Endothelial cell of umbilical vein (primary cell): ENCODE data around the gene TTLL5. TPM values are rescaled to one million over a fixed set of nuclear protein-coding genes. Genes with fewer than 3 reads are reported as not detected.

ENCODE experiments used
- BruUV-seq: library from RNA; stranded (reverse); fragments of 400-500 nt; replicated peaks from 2 replicates; lab custom pipeline; 2021; lab: Mats Ljungman, UMichigan
- CTCF ChIA-PET: fragments of 300-600, 350-600 bp; sonication (Branson Sonifier 250); formaldehyde crosslinking; loops from one replicate; lab custom pipeline; 2021; ENCODE audit warnings: antibody characterized with exemption, inconsistent platforms; lab: Charles Lee
- POLR2A ChIA-PET: fragments of 300-600, 350-600 bp; sonication (Branson Sonifier 250); formaldehyde crosslinking; loops from one replicate; lab custom pipeline; 2021; ENCODE audit warnings: antibody characterized with exemption, inconsistent platforms; lab: Charles Lee
- DNase-seq: peaks from one replicate; pipeline ENCODE4 v3.0.0-alpha.2; 2011; ENCODE audit warnings: low read depth, low spot score
- FAIRE-seq: peaks from 2 replicates; lab custom pipeline; 2011; peaks lifted over from hg19 to GRCh38; lab: Jason Lieb, UNC
- H2AFZ ChIP-seq: 2 replicates; pipeline ENCODE4 v1.6.0; 2012; ENCODE audit warnings: low read depth, low read length, control low read depth, inconsistent platforms
- H3K27ac ChIP-seq: 2 replicates; pipeline ENCODE4 v1.5.1; 2011; ENCODE audit warnings: low read depth, mild to moderate bottlenecking, control low read depth, low read length, moderate library complexity; ENCODE audit not compliant: insufficient read depth
- H3K27me3 ChIP-seq, 2 experiments: 2 replicates each; pipeline versions ENCODE4 v1.6.0 to v1.6.1; 2011; ENCODE audit warnings: low read length in 2 of 2, mixed read lengths in 1 of 2; ENCODE audit not compliant: control insufficient read depth in 2 of 2, insufficient read depth in 2 of 2
- H3K36me3 ChIP-seq, 2 experiments: 2 replicates in 1 of 2; 3 replicates in 1 of 2; pipeline ENCODE4 v1.5.1; 2011; ENCODE audit warnings: low read length in 2 of 2, mild to moderate bottlenecking in 1 of 2, moderate library complexity in 1 of 2; ENCODE audit not compliant: control insufficient read depth in 2 of 2, insufficient read depth in 2 of 2; ENCODE audit errors: extremely low read depth in 1 of 2
- H3K4me1 ChIP-seq: 3 replicates; pipeline ENCODE4 v1.5.1; 2011; ENCODE audit warnings: mild to moderate bottlenecking, low read length; ENCODE audit not compliant: control insufficient read depth, insufficient read depth; ENCODE audit errors: extremely low read depth
- H3K4me2 ChIP-seq: 2 replicates; pipeline ENCODE4 v1.6.1; 2011; ENCODE audit warnings: low read length, control low read depth, mixed read lengths; ENCODE audit not compliant: insufficient read depth
- H3K4me3 ChIP-seq, 3 experiments: fragments of 200-600 bp in 1 of 3; sonication (generic), shearing (Covaris generic) in 1 of 3; replicated peaks in 1 of 3; 2 replicates each; pipeline ENCODE4 v1.5.1; 2011 to 2016; ENCODE audit warnings: control low read depth in 3 of 3, low read length in 3 of 3, mild to moderate bottlenecking in 2 of 3, inconsistent platforms in 1 of 3, low read depth in 1 of 3, moderate library complexity in 1 of 3; ENCODE audit not compliant: insufficient read depth in 1 of 3
- H3K79me2 ChIP-seq: 2 replicates; pipeline ENCODE4 v1.6.0; 2012; ENCODE audit warnings: low read length, inconsistent platforms; ENCODE audit not compliant: control insufficient read depth, insufficient read depth
- H3K9ac ChIP-seq: replicated peaks from 2 replicates; pipeline ENCODE3; 2011; ENCODE audit warnings: low read length, control low read depth; ENCODE audit not compliant: insufficient read depth; ENCODE audit errors: extremely low read depth
- H3K9me1 ChIP-seq: replicated peaks from 3 replicates; pipeline ENCODE4 v1.6.0; 2011; ENCODE audit warnings: mild to moderate bottlenecking, low read length; ENCODE audit not compliant: control insufficient read depth, insufficient read depth; ENCODE audit errors: extremely low read depth
- H3K9me3 ChIP-seq: replicated peaks from 2 replicates; pipeline ENCODE4 v1.5.1; 2012; ENCODE audit warnings: low read length, inconsistent platforms; ENCODE audit not compliant: control insufficient read depth, insufficient read depth
- H4K20me1 ChIP-seq: replicated peaks from 2 replicates; pipeline ENCODE3; 2011; ENCODE audit warnings: mild to moderate bottlenecking, low read length; ENCODE audit not compliant: control insufficient read depth, insufficient read depth; ENCODE audit errors: extremely low read depth
- CTCF ChIP-seq, 2 donors: IDR thresholded peaks; 1 replicate in 1 of 2; 2 replicates in 1 of 2; pipeline ENCODE4 v1.5.1; 2011; ENCODE audit warnings: low read length in 2 of 2, mild to moderate bottlenecking in 2 of 2, moderate library complexity in 2 of 2, control low read depth in 1 of 2, inconsistent platforms in 1 of 2, low read depth in 1 of 2; ENCODE audit not compliant: insufficient read depth in 1 of 2; ENCODE audit errors: extremely low read depth in 1 of 2
- EZH2 ChIP-seq: IDR thresholded peaks from 2 replicates; pipeline ENCODE4 v1.6.1; 2012; ENCODE audit warnings: borderline replicate concordance, low read depth, mild to moderate bottlenecking, moderate library complexity, low read length, inconsistent platforms; ENCODE audit not compliant: severe bottlenecking
- FOS ChIP-seq: IDR thresholded peaks from 2 replicates; pipeline ENCODE4 v1.6.1; 2011; ENCODE audit warnings: mild to moderate bottlenecking, low read length, moderate library complexity, borderline replicate concordance; ENCODE audit not compliant: insufficient read depth
- GATA2 ChIP-seq: IDR thresholded peaks from 2 replicates; pipeline ENCODE4 v1.7.0; 2011; ENCODE audit warnings: low read depth, mild to moderate bottlenecking, moderate library complexity, mixed read lengths, low read length; ENCODE audit not compliant: insufficient read length, insufficient read depth
- JUN ChIP-seq: IDR thresholded peaks from 2 replicates; pipeline ENCODE4 v1.6.1; 2011; ENCODE audit warnings: borderline replicate concordance, low read depth; ENCODE audit not compliant: insufficient read length, insufficient read depth
- MAX ChIP-seq: IDR thresholded peaks from 2 replicates; pipeline ENCODE4 v1.6.1; 2011; ENCODE audit not compliant: insufficient read depth, insufficient read length
- MYC ChIP-seq: IDR thresholded peaks from one replicate; pipeline ENCODE4 v1.6.1; 2011; ENCODE audit warnings: mild to moderate bottlenecking, low read depth, low read length
- POLR2A ChIP-seq: IDR thresholded peaks from 2 replicates; pipeline ENCODE4 v1.6.1; 2012; ENCODE audit warnings: low read depth, mild to moderate bottlenecking, control low read depth, low read length
- POLR2AphosphoS5 ChIP-seq: IDR thresholded peaks from 2 replicates; pipeline ENCODE4 v1.6.1; 2012; ENCODE audit warnings: low read depth, mild to moderate bottlenecking, control low read depth, low read length, moderate library complexity; ENCODE audit not compliant: insufficient read depth
- dilution Hi-C: fragments of 300-500 bp; cut with MboI; formaldehyde crosslinking; loops from one replicate; pipeline ENCODE4 v1.15.0; 2019; ENCODE audit warnings: low sequenced_read_pairs; ENCODE audit not compliant: extremely low pct_ligation_motif_present
- intact Hi-C: fragments of 100-400 bp; cut with micrococcal nuclease; formaldehyde crosslinking; loops from one replicate; pipeline ENCODE4 v1.10.0; 2022
- polyA plus RNA-seq, 4 experiments: library from polyadenylated mRNA; depleted of rRNA in 3 of 4; stranded (reverse) in 3 of 4; unstranded in 1 of 4; fragments of >200 nt; gene quantifications; 2 replicates each; pipeline versions ENCODE4 v1.2.1 to v1.2.3, GENCODE V29; 2011 to 2012; ENCODE audit warnings: missing spikeins in 1 of 4
- total RNA-seq: library from RNA; stranded (reverse); gene quantifications from 2 replicates; pipeline ENCODE4 v1.2.3, GENCODE V29; 2021

TTLL5 gene
- total and polyA plus RNA-seq, 2 donors (not counting 3 experiments of a cell fraction or from before 2014, with no cell fraction given), result 33.2 to 93.6 TPM

GRCh38 chr14:75859746-75860145 lies 198.7 kb downstream of the TTLL5 start:
- Histone ChIP-seq H3K27me3 (no peaks in the 10 kb centered on the region), H3K4me1 (peaks cover 6% of the 10 kb centered on the region), H3K9ac (no peak overlapping the region), H3K27ac (no peak overlapping the region), H3K9me1 (no peaks in the 10 kb centered on the region), H3K79me2 (no peaks in the 10 kb centered on the region), H3K4me2 (no peak overlapping the region), H2AFZ (no peak overlapping the region), H3K9me3 (no peaks in the 10 kb centered on the region), H4K20me1 (no peaks in the 10 kb centered on the region), H3K4me3 (no peak overlapping the region), H3K36me3 (no peaks in the 10 kb centered on the region)
- CTCF ChIA-PET, result interaction anchor here (0.6 to 1.0 kb wide), 3 partner anchors 11 to 47 kb away, joined by 3 to 5 read pairs (median 4); no protein-coding TSS in a partner anchor
- POLR2A ChIA-PET, result no interaction called here
- no TSS peak for BruUV-seq
- TF ChIP-seq GATA2 (no peak), FOS (no peak), POLR2A (no peak), MYC (no peak), MAX (no peak), CTCF (IDR thresholded peaks at IDR 0.05; ENCODE audit: extremely low read depth in 1 of 2, insufficient read depth in 1 of 2, low read depth in 1 of 2, low read length in 2 of 2) (no peak), EZH2 (no peak), POLR2AphosphoS5 (no peak), JUN (no peak)
- no peak for FAIRE-seq
- no peak for DNase-seq
- intact Hi-C loops (no loop called here), dilution Hi-C loops (no loop called here)
